ENCODE data around the gene BLOC1S5.

- TF ChIP-seq CTCF (IDR thresholded peaks at IDR 0.05; ENCODE audit: low read depth, low read length) (no peak), EZH2phosphoT487 (IDR thresholded peaks at IDR 0.05; ENCODE audit: low read depth) (no peak)
Measured at GRCh38 chr6:8017705-8018104, 46.5 kb downstream of the BLOC1S5 start.

All from OCI-LY3 (cell line).